Kidney epithelial cell (primary cell): ENCODE results near the gene OR6C75. TPM values are rescaled to one million over a fixed set of nuclear protein-coding genes. Genes with fewer than 3 reads are reported as not detected.
"Not testable (repeated sequence)": the region's sequence is repeated elsewhere in the genome, so short reads cannot be mapped to it uniquely, and the experiment has no call there.

Source experiments
- DNase-seq: peaks from one replicate; pipeline ENCODE4 v3.0.0-alpha.2; 2010; ENCODE audit warnings: low read depth
- H3K27me3 ChIP-seq: 2 replicates; pipeline ENCODE4 v1.6.0; 2011; ENCODE audit warnings: low read length; ENCODE audit not compliant: control insufficient read depth, insufficient read depth
- H3K36me3 ChIP-seq: 2 replicates; pipeline ENCODE4 v1.5.1; 2011; ENCODE audit warnings: low read length; ENCODE audit not compliant: control insufficient read depth, insufficient read depth
- H3K4me3 ChIP-seq: 2 replicates; pipeline ENCODE4 v1.5.1; 2011; ENCODE audit warnings: low read depth, mild to moderate bottlenecking, control low read depth, low read length
- total RNA-seq: library from RNA; depleted of rRNA; stranded (reverse); fragments of >200 nt; gene quantifications from 2 replicates; pipeline ENCODE4 v1.2.3, GENCODE V29; 2015
- TF ChIP-seq, protein P1 (sequence below): IDR thresholded peaks from 2 replicates; pipeline ENCODE4 v1.5.1; 2011; ENCODE audit warnings: mild to moderate bottlenecking, moderate library complexity, low read length, control low read depth, inconsistent platforms; ENCODE audit not compliant: insufficient read depth, poor library complexity, severe bottlenecking

Gene OR6C75
- total RNA-seq, result not detected in 2 replicates

GRCh38 chr12:55362675-55363074 lies at the start of gene OR6C75:
Gene OR6C75 (plus strand): TSS chr12:55362975. CDS start chr12:55365111, 2,136 bp downstream.
- H3K27me3 ChIP-seq, result no peaks in the 10 kb centered on the region

DNA sequence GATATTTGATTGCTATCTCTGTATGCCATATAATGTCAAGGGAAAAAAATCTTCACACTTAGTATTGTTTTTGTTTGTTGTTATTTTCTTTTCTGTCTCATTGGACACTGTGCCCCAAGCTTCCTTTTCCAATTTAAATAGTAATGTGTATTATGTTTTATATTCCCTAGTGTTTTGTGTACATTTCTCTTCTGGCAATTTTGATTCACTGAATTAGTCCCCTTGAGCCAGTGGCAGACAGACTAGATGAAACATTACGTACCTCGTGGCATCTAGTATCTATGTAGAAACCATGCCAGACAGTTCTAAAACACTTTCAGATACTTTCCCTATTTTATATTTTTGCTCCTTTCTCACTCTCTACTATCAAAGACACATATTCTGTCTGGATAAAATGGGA lies 48.7 kb upstream of the OR6C75 start, which contains the start of gene OR6C1:
OR6C1 (plus strand) TSS at position 301 of the 400 bp plus-strand sequence. CDS start 6,257 bp downstream, outside the sequence.
- no peaks in the 10 kb centered on the region for H3K27me3 ChIP-seq
- TF ChIP-seq, protein P1, sequence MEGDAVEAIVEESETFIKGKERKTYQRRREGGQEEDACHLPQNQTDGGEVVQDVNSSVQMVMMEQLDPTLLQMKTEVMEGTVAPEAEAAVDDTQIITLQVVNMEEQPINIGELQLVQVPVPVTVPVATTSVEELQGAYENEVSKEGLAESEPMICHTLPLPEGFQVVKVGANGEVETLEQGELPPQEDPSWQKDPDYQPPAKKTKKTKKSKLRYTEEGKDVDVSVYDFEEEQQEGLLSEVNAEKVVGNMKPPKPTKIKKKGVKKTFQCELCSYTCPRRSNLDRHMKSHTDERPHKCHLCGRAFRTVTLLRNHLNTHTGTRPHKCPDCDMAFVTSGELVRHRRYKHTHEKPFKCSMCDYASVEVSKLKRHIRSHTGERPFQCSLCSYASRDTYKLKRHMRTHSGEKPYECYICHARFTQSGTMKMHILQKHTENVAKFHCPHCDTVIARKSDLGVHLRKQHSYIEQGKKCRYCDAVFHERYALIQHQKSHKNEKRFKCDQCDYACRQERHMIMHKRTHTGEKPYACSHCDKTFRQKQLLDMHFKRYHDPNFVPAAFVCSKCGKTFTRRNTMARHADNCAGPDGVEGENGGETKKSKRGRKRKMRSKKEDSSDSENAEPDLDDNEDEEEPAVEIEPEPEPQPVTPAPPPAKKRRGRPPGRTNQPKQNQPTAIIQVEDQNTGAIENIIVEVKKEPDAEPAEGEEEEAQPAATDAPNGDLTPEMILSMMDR, result no peak
- no peak for DNase-seq
- no peaks in the 10 kb centered on the region for H3K36me3 ChIP-seq
- no peak within 1 kb of the TSS for H3K4me3 ChIP-seq

More at GRCh38 chr12:55362675-55363074, at the start of gene OR6C75:
- Histone ChIP-seq H3K4me3 (no peak within 1 kb of the TSS), H3K36me3 (no peaks in the 10 kb centered on the region)
- no peak for DNase-seq
- TF ChIP-seq, protein P1, result no peak

DNA sequence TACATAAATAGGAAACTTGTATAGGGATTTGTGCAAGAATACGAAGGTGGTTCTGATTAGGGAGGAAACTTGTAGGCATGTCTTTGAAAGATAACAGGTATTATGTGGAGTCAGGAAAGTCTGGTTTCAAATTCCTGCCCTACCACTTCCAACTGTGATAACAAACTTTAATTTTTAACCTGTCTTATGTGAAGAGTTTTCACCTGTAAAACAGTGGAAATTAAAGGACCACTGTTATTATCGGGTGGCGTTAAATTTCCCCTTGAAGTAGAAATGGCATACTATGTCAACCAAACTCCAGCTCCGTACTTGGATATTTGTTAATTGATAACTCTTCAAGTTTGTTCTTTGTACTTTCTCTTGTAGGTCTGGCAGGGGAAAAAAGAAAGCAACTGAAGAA lies 42.6 kb upstream of the OR6C75 start:
- no peak overlapping the region for H3K4me3 ChIP-seq
- TF ChIP-seq, protein P1, result no peak
- no peak for DNase-seq

GRCh38 chr12:55325801-55326200 lies 37.0 kb upstream of the OR6C75 start:
- not testable (repeated sequence) for H3K4me3 ChIP-seq, H3K36me3 ChIP-seq, H3K27me3 ChIP-seq, DNase-seq

More for the DNA sequence above, 42.6 kb upstream of the OR6C75 start:
- Histone ChIP-seq H3K27me3 (no peaks in the 10 kb centered on the region), H3K36me3 (no peaks in the 10 kb centered on the region)

DNA sequence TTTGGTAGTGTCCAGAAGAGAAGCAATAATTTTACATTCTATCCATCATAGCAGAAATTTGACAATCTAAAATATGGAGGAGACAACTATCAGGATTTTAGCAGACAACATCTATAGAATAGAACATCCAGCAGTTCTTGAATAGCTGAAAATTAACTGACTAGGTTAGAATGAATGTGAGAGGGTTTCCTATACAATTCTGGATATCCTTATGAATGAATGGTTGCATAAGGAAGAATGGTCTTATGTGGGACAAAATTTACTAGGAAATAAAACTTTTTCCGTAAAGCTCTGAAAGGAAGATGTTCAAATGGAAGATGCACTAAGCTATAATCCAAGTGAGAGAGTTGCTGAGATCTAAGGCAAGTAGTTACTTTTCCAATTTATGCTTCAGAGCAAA lies 32.3 kb upstream of the OR6C75 start, which contains the start of gene OR6C3:
OR6C3 (plus strand) TSS at position 301 of the 400 bp plus-strand sequence. CDS start 955 bp downstream, outside the sequence.
- H3K4me3 ChIP-seq, result no peak within 1 kb of the TSS
- no peaks in the 10 kb centered on the region for H3K27me3 ChIP-seq
- TF ChIP-seq, protein P1, result no peak
- no peak for DNase-seq
- no peaks in the 10 kb centered on the region for H3K36me3 ChIP-seq

GRCh38 chr12:55336002-55336401 lies 26.8 kb upstream of the OR6C75 start:
- TF ChIP-seq, protein P1, result no peak

GRCh38 chr12:55355338-55355737 lies 7.4 kb upstream of the OR6C75 start:
- not testable (repeated sequence) for H3K27me3 ChIP-seq, DNase-seq

More at GRCh38 chr12:55336002-55336401, 26.8 kb upstream of the OR6C75 start:
- no peaks in the 10 kb centered on the region for H3K36me3 ChIP-seq
- no peak for DNase-seq
- no peak overlapping the region for H3K4me3 ChIP-seq
- no peaks in the 10 kb centered on the region for H3K27me3 ChIP-seq

More at GRCh38 chr12:55355338-55355737, 7.4 kb upstream of the OR6C75 start:
- H3K4me3 ChIP-seq, H3K36me3 ChIP-seq: not testable (repeated sequence)
